ENCODE measurements around the gene NBPF19.
"Not testable (repeated sequence)": the region's sequence is repeated elsewhere in the genome, so short reads cannot be mapped to it uniquely, and the experiment has no call there.

- TF ChIP-seq SIN3A (IDR thresholded peaks at IDR 0.05; ENCODE audit: borderline replicate concordance, insufficient read depth, low read length); POLR2AphosphoS5 (IDR thresholded peaks at IDR 0.05; ENCODE audit: low read depth, low read length); TAF1 (IDR thresholded peaks at IDR 0.05; ENCODE audit: borderline replicate concordance, insufficient read depth, low read length); REST (IDR thresholded peaks at IDR 0.05; ENCODE audit: insufficient read depth in 1 of 2, low read depth in 2 of 2, low read length in 2 of 2): not testable (repeated sequence)
Observed at GRCh38 chr1:149474745-149475144, at the start of gene NBPF19.
